SK-N-SH treated with all-trans-retinoic acid at 6 μM for 48 hours (cell line): Measurements from ENCODE around the gene TSEN34.
A peak's percentile ranks its signal among the peaks of the same experiment; 100 is the strongest.
"Not testable (repeated sequence)": the region's sequence is repeated elsewhere in the genome, so short reads cannot be mapped to it uniquely, and the experiment has no call there.

Source experiments
- ATAC-seq: fragments of 200-7000 bp; cut with Tn5 transposase; 3 replicates; pipeline ENCODE4 v1.9.1; 2020; ENCODE audit warnings: mild to moderate bottlenecking, moderate library complexity
- ARNTL ChIP-seq: fragments of 450-650 bp; formaldehyde crosslinking; IDR thresholded peaks from 2 replicates; pipeline ENCODE4 v1.5.0; 2020; ENCODE audit warnings: low read depth, mild to moderate bottlenecking, moderate library complexity, borderline replicate concordance
- BACH2 ChIP-seq: fragments of 250-450 bp; sonication (Bioruptor Pico); IDR thresholded peaks from 2 replicates; pipeline ENCODE4 v1.9.0; 2021; ENCODE audit warnings: mild to moderate bottlenecking, borderline replicate concordance
- CREB5 ChIP-seq: fragments of 250-450 bp; sonication (Bioruptor Pico); IDR thresholded peaks from 2 replicates; pipeline ENCODE4 v1.5.1; 2020; ENCODE audit warnings: low read depth, mild to moderate bottlenecking, moderate library complexity
- CSDC2 ChIP-seq: fragments of 250-450 bp; sonication (Bioruptor Pico); IDR thresholded peaks from 2 replicates; pipeline ENCODE4 v1.5.0; 2020; ENCODE audit warnings: mild to moderate bottlenecking, moderate library complexity
- CSRNP3 ChIP-seq: fragments of 250-450 bp; sonication (Bioruptor Pico); IDR thresholded peaks from 2 replicates; pipeline ENCODE4 v1.5.1; 2021; ENCODE audit warnings: mild to moderate bottlenecking, moderate library complexity
- GLIS3 ChIP-seq: fragments of 250-450 bp; sonication (Bioruptor Pico); IDR thresholded peaks from 2 replicates; pipeline ENCODE4 v1.5.0; 2020; ENCODE audit warnings: mild to moderate bottlenecking, moderate library complexity
- ISL1 ChIP-seq: fragments of 250-450 bp; sonication (Bioruptor Pico); IDR thresholded peaks from 2 replicates; pipeline ENCODE4 v2.1.2; 2022; ENCODE audit warnings: mild to moderate bottlenecking, moderate library complexity
- OSR1 ChIP-seq: fragments of 250-450 bp; sonication (Bioruptor Pico); IDR thresholded peaks from 2 replicates; pipeline ENCODE4 v1.8.0; 2022; ENCODE audit warnings: moderate library complexity, mild to moderate bottlenecking, inconsistent platforms
- PATZ1 ChIP-seq: fragments of 250-450 bp; sonication (Bioruptor Pico); IDR thresholded peaks from 2 replicates; pipeline ENCODE4 v1.8.0; 2020; ENCODE audit warnings: mild to moderate bottlenecking, moderate library complexity, borderline replicate concordance
- RARB ChIP-seq: fragments of 250-450 bp; sonication (Bioruptor Pico); IDR thresholded peaks from 2 replicates; pipeline ENCODE4 v1.8.0; 2021; ENCODE audit warnings: mild to moderate bottlenecking, moderate library complexity
- TCF4 ChIP-seq: fragments of 250-450 bp; sonication (Bioruptor Pico); IDR thresholded peaks from 2 replicates; pipeline ENCODE4 v1.8.0; 2021; ENCODE audit warnings: mild to moderate bottlenecking, moderate library complexity, borderline replicate concordance
- TOX ChIP-seq: fragments of 250-450 bp; sonication (Bioruptor Pico); IDR thresholded peaks from 2 replicates; pipeline ENCODE4 v1.8.0; 2021; ENCODE audit warnings: mild to moderate bottlenecking, moderate library complexity, borderline replicate concordance
- TSHZ2 ChIP-seq: fragments of 250-450 bp; sonication (Bioruptor Pico); IDR thresholded peaks from 2 replicates; pipeline ENCODE4 v1.5.0; 2020; ENCODE audit warnings: mild to moderate bottlenecking, moderate library complexity
- ZC3H10 ChIP-seq: fragments of 250-450 bp; sonication (Bioruptor Pico); IDR thresholded peaks from 2 replicates; pipeline ENCODE4 v1.5.1; 2021; ENCODE audit warnings: mild to moderate bottlenecking, moderate library complexity
- ZFP3 ChIP-seq: fragments of 250-450 bp; sonication (Bioruptor Pico); IDR thresholded peaks from 2 replicates; pipeline ENCODE4 v1.5.0; 2020; ENCODE audit warnings: mild to moderate bottlenecking, moderate library complexity
- ZFP30 ChIP-seq: fragments of 450-650 bp; formaldehyde crosslinking; IDR thresholded peaks from 2 replicates; pipeline ENCODE4 v1.5.0; 2022; ENCODE audit warnings: mild to moderate bottlenecking, moderate library complexity
- ZNF565 ChIP-seq: fragments of 450-650 bp; formaldehyde crosslinking; conservative IDR thresholded peaks from 2 replicates; pipeline ENCODE4 v1.5.0; 2020; ENCODE audit warnings: low read depth, mild to moderate bottlenecking, moderate library complexity
- ZNF70 ChIP-seq: fragments of 450-650 bp; formaldehyde crosslinking; IDR thresholded peaks from 2 replicates; pipeline ENCODE4 v1.5.0; 2020; ENCODE audit warnings: mild to moderate bottlenecking, moderate library complexity

TSEN34 gene

GRCh38 chr19:54179262-54179852, 11.8 kb upstream of the TSEN34 start:
- ATAC-seq, result no peak
- no peak for TF ChIP-seq GLIS3 (CRISPR knock-in tag)
- no peak for TF ChIP-seq BACH2 (CRISPR knock-in tag)
- no peak for TF ChIP-seq CSDC2
- no peak for TF ChIP-seq ISL1 (CRISPR knock-in tag)
- TF ChIP-seq ZNF70, result no peak
- no peak for TF ChIP-seq TOX
- TF ChIP-seq TCF4 (CRISPR knock-in tag), result no peak
- no peak for TF ChIP-seq CREB5 (CRISPR knock-in tag)
- no peak for TF ChIP-seq ZNF565 (CRISPR knock-in tag)
- TF ChIP-seq ZC3H10 (CRISPR knock-in tag), result no peak
- TF ChIP-seq ZFP30, result no peak
- TF ChIP-seq TSHZ2, result no peak
- TF ChIP-seq, all 23 proteins: peak for 0

DNA sequence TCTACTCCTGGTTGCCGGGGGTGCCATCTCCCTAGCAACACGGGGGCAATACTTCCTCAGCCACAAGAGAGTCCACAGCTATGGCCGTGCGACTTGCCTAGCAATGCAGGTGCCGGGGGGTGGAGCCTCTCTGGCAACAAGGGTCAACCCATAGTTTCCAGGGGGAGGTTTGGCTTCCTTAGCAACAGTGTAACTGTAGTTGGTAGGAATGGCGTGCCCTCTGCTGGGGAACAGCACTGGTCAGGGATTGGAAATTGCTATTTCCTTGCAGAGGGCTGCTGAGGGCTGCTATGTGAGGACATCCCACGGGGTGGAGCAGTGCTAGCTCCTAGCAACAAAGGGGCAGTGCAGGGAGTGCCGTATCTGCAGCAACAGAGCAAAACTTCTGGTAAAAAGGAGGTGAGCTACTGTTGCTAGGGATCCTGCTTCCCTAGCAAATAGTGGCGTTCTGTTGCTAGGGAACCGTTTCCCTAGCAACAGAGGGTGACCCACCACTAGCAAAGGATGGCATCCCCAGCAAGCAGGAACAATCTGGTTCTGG, 11.1 kb upstream of the TSEN34 start:
- ATAC-seq, result peak; percentile 83
- TF ChIP-seq ZFP3, result no peak

GRCh38 chr19:54180691-54181091, 10.4 kb upstream of the TSEN34 start:
- no peak for ATAC-seq
- TF ChIP-seq ARNTL (CRISPR knock-in tag) (no peak), TSHZ2 (no peak), PATZ1 (CRISPR knock-in tag) (no peak), CREB5 (CRISPR knock-in tag) (no peak), RARB (no peak), OSR1 (CRISPR knock-in tag) (no peak), ZC3H10 (CRISPR knock-in tag) (no peak), CSRNP3 (CRISPR knock-in tag) (no peak), ZFP30 (no peak), ZFP3 (no peak), BACH2 (CRISPR knock-in tag) (no peak)

- ATAC-seq, result not testable (repeated sequence)
Observed at GRCh38 chr19:54181894-54182293, 9.2 kb upstream of the TSEN34 start.
